ENCODE data around the gene SIK3.

Gene SIK3

GRCh38 chr11:116973270-116973669 is 125.0 kb downstream of the SIK3 start:
- no peak for TF ChIP-seq CTCF (IDR thresholded peaks at IDR 0.05; ENCODE audit: control insufficient read depth, insufficient read depth, low read depth, low read length, missing control alignments)
- DNase-seq (ENCODE audit: low read depth): no peak
- no peak overlapping the region for H3K4me3 ChIP-seq (ENCODE audit: control insufficient read depth, low read depth, low read length)

- H3K4me3 ChIP-seq (ENCODE audit: control insufficient read depth, low read depth, low read length): no peak overlapping the region
- DNase-seq (ENCODE audit: low read depth): no peak
- TF ChIP-seq CTCF (IDR thresholded peaks at IDR 0.05; ENCODE audit: control insufficient read depth, insufficient read depth, low read depth, low read length, missing control alignments): no peak
Observed at GRCh38 chr11:116972691-116973090, 125.5 kb downstream of the SIK3 start.

DNA sequence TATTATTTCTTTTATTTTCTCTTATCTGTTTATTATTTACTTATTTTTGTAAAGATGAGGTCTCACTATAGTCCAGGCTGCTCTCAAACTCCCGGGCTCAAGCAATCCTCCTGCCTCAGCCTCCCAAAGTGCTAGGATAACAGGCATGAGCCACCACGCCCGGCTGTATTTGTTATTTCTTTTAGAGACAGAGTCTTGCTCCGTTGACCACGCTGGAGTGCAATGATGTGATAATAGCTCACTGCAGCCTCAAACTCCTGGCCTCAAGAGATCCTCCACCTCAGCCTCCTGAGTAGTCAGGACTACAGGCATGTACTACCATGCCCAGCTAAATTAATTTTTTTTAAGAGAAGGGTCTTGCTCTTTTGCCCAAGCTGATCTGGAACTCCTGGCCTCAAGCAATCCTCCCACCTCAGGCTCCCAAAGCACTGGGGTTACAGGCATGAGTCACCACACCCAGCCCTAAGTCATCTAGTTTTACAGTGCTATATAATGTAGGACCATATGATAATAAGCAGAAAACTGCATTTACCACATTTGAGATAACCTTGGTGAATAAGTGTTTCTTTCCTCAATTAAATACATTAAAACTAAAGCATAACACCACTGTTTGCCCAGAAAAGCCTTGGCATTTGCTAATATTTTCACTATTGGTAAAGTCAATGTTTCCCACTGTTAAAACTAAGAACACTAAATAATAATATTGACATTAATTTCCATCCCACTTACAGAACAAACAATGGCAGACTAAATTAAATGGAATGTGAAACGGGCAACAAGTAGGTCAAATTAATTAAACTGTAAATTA is 127.5 kb downstream of the SIK3 start:
- no peak for DNase-seq (ENCODE audit: low read depth)
- H3K4me3 ChIP-seq (ENCODE audit: control insufficient read depth, low read depth, low read length): no peak overlapping the region
- TF ChIP-seq CTCF (IDR thresholded peaks at IDR 0.05; ENCODE audit: control insufficient read depth, insufficient read depth, low read depth, low read length, missing control alignments): no peak

- no peak for TF ChIP-seq CTCF (IDR thresholded peaks at IDR 0.05; ENCODE audit: control insufficient read depth, insufficient read depth, low read depth, low read length, missing control alignments)
- no peak overlapping the region for H3K4me3 ChIP-seq (ENCODE audit: control insufficient read depth, low read depth, low read length)
- no peak for DNase-seq (ENCODE audit: low read depth)
Observed at GRCh38 chr11:116969694-116970093, 128.5 kb downstream of the SIK3 start.

GRCh38 chr11:116964269-116964668 is 134.0 kb downstream of the SIK3 start:
- H3K4me3 ChIP-seq (ENCODE audit: control insufficient read depth, low read depth, low read length): no peak overlapping the region
- no peak for TF ChIP-seq CTCF (IDR thresholded peaks at IDR 0.05; ENCODE audit: control insufficient read depth, insufficient read depth, low read depth, low read length, missing control alignments)
- no peak for DNase-seq (ENCODE audit: low read depth)

- no peak overlapping the region for H3K4me3 ChIP-seq (ENCODE audit: control insufficient read depth, low read depth, low read length)
- no peak for DNase-seq (ENCODE audit: low read depth)
- no peak for TF ChIP-seq CTCF (IDR thresholded peaks at IDR 0.05; ENCODE audit: control insufficient read depth, insufficient read depth, low read depth, low read length, missing control alignments)
Observed at GRCh38 chr11:116963813-116964212, 134.4 kb downstream of the SIK3 start.
